ENCODE data around the gene CDH16. TPM values are rescaled to one million over a fixed set of nuclear protein-coding genes. Genes with fewer than 3 reads are reported as not detected.

Gene CDH16
- total and polyA plus RNA-seq, 2 of the 13 experiments (the other 11 are each of a cell fraction or from before 2014, with no cell fraction given) = 2.7 to 3.9 TPM

DNA sequence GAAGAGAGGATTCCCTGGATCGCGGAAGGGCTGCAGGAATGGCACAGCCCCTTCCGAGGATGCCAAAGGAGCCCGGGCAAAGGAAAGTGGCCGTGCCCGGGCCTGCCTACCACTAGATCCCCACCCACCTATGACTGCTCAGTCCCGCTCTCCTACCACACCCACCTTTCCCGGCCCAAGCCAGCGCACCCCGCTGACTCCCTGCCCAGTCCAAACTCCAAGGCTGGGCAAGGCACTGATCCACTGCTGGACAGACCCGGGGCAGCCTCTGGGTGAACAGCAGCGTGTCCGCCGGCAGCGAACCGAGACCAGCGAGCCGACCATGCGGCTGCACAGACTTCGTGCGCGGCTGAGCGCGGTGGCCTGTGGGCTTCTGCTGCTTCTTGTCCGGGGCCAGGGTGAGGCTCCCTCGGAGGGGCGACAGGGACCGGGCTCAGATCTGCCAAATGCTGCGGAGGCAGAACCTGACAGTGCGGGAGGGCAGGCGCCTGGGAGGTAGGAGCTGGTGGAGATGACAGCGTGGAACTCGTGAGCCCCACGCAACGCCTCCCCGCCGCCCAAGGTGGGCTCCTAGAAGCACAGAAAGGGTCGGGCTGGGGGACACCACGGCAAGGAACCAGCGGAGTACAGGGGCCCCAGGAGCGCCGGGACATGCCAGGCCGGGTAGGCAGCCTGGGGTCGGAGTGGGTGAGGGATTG lies 16.8 kb upstream of the CDH16 start, which contains the start of gene CES2 (continued):
- TF ChIP-seq TBP (CRISPR knock-in tag; IDR thresholded peaks at IDR 0.05) (no peak), ZNF644 (CRISPR knock-in tag; IDR thresholded peaks at IDR 0.05; ENCODE audit: low read depth) (0 out of 2 replicates have a peak, but pooled peaks have one; percentile 33), ZNF367 (CRISPR knock-in tag; IDR thresholded peaks at IDR 0.05; ENCODE audit: borderline replicate concordance) (no peak), CREB1 (IDR thresholded peaks at IDR 0.05) (no peak), CREB1 (CRISPR knock-in tag; IDR thresholded peaks at IDR 0.05) (no peak), DMAP1 (CRISPR knock-in tag; IDR thresholded peaks at IDR 0.05) (peak; percentile 68), SRSF1 (optimal IDR thresholded peaks at IDR 0.05; ENCODE audit: low read depth, low read length) (no peak), ZKSCAN5 (CRISPR knock-in tag; IDR thresholded peaks at IDR 0.05) (no peak), NFRKB (IDR thresholded peaks at IDR 0.05) (no peak), ZNF329 (CRISPR knock-in tag; IDR thresholded peaks at IDR 0.05; ENCODE audit: low read depth) (no peak), ESRRA (CRISPR knock-in tag; IDR thresholded peaks at IDR 0.05; ENCODE audit: low read depth) (0 out of 2 replicates have a peak, but pooled peaks have one; percentile 30), ZNF670 (CRISPR knock-in tag; IDR thresholded peaks at IDR 0.05; ENCODE audit: borderline replicate concordance) (peak; percentile 90; the same call in 1 of the 2 replicates), CBX5 (CRISPR knock-in tag; IDR thresholded peaks at IDR 0.05; ENCODE audit: borderline replicate concordance) (peak; percentile 23; the same call in 1 of the 2 replicates), ASH2L (IDR thresholded peaks at IDR 0.05; ENCODE audit: insufficient read length, low read depth, low read length) (no peak), ZNF274 (CRISPR knock-in tag; IDR thresholded peaks at IDR 0.05) (peak; percentile 96; the same call in 1 of the 2 replicates), GZF1 (CRISPR knock-in tag; IDR thresholded peaks at IDR 0.05) (peak; percentile 27; the same call in 1 of the 2 replicates)
- TF ChIP-seq, protein P1, sequence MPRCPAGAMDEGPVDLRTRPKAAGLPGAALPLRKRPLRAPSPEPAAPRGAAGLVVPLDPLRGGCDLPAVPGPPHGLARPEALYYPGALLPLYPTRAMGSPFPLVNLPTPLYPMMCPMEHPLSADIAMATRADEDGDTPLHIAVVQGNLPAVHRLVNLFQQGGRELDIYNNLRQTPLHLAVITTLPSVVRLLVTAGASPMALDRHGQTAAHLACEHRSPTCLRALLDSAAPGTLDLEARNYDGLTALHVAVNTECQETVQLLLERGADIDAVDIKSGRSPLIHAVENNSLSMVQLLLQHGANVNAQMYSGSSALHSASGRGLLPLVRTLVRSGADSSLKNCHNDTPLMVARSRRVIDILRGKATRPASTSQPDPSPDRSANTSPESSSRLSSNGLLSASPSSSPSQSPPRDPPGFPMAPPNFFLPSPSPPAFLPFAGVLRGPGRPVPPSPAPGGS (CRISPR knock-in tag; IDR thresholded peaks at IDR 0.05) = 0 out of 2 replicates have a peak, but pooled peaks have one; percentile 76
- TF ChIP-seq, protein P2, sequence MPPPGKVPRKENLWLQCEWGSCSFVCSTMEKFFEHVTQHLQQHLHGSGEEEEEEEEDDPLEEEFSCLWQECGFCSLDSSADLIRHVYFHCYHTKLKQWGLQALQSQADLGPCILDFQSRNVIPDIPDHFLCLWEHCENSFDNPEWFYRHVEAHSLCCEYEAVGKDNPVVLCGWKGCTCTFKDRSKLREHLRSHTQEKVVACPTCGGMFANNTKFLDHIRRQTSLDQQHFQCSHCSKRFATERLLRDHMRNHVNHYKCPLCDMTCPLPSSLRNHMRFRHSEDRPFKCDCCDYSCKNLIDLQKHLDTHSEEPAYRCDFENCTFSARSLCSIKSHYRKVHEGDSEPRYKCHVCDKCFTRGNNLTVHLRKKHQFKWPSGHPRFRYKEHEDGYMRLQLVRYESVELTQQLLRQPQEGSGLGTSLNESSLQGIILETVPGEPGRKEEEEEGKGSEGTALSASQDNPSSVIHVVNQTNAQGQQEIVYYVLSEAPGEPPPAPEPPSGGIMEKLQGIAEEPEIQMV (CRISPR knock-in tag; IDR thresholded peaks at IDR 0.05; ENCODE audit: low read depth) = no peak; the same call in 1 of the 2 replicates
- TF ChIP-seq, protein P3, sequence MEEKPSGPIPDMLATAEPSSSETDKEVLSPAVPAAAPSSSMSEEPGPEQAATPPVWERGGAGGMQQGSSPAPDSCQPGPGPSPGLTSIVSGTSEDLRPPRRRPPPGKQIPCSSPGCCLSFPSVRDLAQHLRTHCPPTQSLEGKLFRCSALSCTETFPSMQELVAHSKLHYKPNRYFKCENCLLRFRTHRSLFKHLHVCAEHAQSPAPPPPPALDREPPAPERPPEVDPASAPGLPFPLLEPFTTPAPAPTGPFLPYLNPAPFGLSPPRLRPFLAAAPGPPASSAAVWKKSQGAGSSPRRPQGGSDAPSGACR (CRISPR knock-in tag; IDR thresholded peaks at IDR 0.05) = 0 out of 2 replicates have a peak, but pooled peaks have one; percentile 58
- TF ChIP-seq, protein P4, sequence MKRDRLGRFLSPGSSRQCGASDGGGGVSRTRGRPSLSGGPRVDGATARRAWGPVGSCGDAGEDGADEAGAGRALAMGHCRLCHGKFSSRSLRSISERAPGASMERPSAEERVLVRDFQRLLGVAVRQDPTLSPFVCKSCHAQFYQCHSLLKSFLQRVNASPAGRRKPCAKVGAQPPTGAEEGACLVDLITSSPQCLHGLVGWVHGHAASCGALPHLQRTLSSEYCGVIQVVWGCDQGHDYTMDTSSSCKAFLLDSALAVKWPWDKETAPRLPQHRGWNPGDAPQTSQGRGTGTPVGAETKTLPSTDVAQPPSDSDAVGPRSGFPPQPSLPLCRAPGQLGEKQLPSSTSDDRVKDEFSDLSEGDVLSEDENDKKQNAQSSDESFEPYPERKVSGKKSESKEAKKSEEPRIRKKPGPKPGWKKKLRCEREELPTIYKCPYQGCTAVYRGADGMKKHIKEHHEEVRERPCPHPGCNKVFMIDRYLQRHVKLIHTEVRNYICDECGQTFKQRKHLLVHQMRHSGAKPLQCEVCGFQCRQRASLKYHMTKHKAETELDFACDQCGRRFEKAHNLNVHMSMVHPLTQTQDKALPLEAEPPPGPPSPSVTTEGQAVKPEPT (CRISPR knock-in tag; IDR thresholded peaks at IDR 0.05; ENCODE audit: low read depth) = peak; percentile 58; the same call in 1 of the 2 replicates
- TF ChIP-seq, protein P5, sequence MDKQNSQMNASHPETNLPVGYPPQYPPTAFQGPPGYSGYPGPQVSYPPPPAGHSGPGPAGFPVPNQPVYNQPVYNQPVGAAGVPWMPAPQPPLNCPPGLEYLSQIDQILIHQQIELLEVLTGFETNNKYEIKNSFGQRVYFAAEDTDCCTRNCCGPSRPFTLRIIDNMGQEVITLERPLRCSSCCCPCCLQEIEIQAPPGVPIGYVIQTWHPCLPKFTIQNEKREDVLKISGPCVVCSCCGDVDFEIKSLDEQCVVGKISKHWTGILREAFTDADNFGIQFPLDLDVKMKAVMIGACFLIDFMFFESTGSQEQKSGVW (CRISPR knock-in tag; IDR thresholded peaks at IDR 0.05; ENCODE audit: borderline replicate concordance) = peak; percentile 90; the same call in 1 of the 2 replicates
- TF ChIP-seq, protein P6, sequence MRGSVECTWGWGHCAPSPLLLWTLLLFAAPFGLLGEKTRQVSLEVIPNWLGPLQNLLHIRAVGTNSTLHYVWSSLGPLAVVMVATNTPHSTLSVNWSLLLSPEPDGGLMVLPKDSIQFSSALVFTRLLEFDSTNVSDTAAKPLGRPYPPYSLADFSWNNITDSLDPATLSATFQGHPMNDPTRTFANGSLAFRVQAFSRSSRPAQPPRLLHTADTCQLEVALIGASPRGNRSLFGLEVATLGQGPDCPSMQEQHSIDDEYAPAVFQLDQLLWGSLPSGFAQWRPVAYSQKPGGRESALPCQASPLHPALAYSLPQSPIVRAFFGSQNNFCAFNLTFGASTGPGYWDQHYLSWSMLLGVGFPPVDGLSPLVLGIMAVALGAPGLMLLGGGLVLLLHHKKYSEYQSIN (CRISPR knock-in tag; IDR thresholded peaks at IDR 0.05; ENCODE audit: borderline replicate concordance) = no peak

Measured in HepG2 (cell line).